HCT116 (cell line): ENCODE data around the gene INS.

Source experiments
- CEBPB ChIP-seq: IDR thresholded peaks from 2 replicates; pipeline ENCODE4 v1.6.1; 2012; ENCODE audit warnings: low read depth
- CTCF ChIP-seq, 3 experiments: fragments of 200-600 bp in 1 of 3; sonication (generic) in 1 of 3; IDR thresholded peaks in 2 of 3; conservative IDR thresholded peaks in 1 of 3; 2 replicates each; pipeline ENCODE4 v1.5.1; 2012 to 2017; ENCODE audit warnings: low read depth in 2 of 3, low read length in 2 of 3, antibody characterized with exemption in 1 of 3, borderline replicate concordance in 1 of 3, control low read depth in 1 of 3, mild to moderate bottlenecking in 1 of 3, mixed read lengths in 1 of 3, mixed run types in 1 of 3, moderate library complexity in 1 of 3; ENCODE audit not compliant: insufficient read depth in 1 of 3
- EZH2 ChIP-seq: fragments of 200-600 bp; sonication (generic); IDR thresholded peaks from 2 replicates; pipeline ENCODE4 v1.6.1; 2017; ENCODE audit warnings: antibody characterized with exemption, mixed run types
- REST ChIP-seq: IDR thresholded peaks from 2 replicates; pipeline ENCODE4 v1.6.1; 2012; ENCODE audit warnings: low read depth
- YY1 ChIP-seq: IDR thresholded peaks from 2 replicates; pipeline ENCODE4 v1.6.1; 2011; ENCODE audit warnings: low read length, low read depth, moderate library complexity, mild to moderate bottlenecking; ENCODE audit not compliant: insufficient replicate concordance; ENCODE audit errors: extremely low read depth
- ZFX ChIP-seq: fragments of 450-650 bp; IDR thresholded peaks from 2 replicates; pipeline ENCODE4 v1.6.1; 2017

- TF ChIP-seq CTCF (IDR thresholded peaks at IDR 0.05 in 2 of 3, conservative IDR thresholded peaks at IDR 0.05 in 1 of 3; ENCODE audit: borderline replicate concordance in 1 of 3, insufficient read depth in 1 of 3, low read depth in 2 of 3, low read length in 2 of 3) (no peak), YY1 (no peak), ZFX (no peak), REST (no peak), CEBPB (no peak), EZH2 (no peak)
Observed at GRCh38 chr11:2142762-2143202, 18.2 kb downstream of the INS start.
